Effector memory CD4-positive, alpha-beta T cell (primary cell): ENCODE data around the gene HOXC6.

Experiments used
- DNase-seq, 3 donors: peaks; one replicate each; pipeline ENCODE4 v3.0.0-alpha.2; 2020
- H3K27ac ChIP-seq: 2 replicates; pipeline ENCODE4 v1.7.0; 2013; ENCODE audit warnings: mild to moderate bottlenecking, low read length, moderate library complexity; ENCODE audit not compliant: insufficient read depth, poor library complexity, severe bottlenecking
- H3K27me3 ChIP-seq: replicated peaks from 2 replicates; pipeline ENCODE4 v1.7.0; 2013; ENCODE audit warnings: mild to moderate bottlenecking, low read length; ENCODE audit not compliant: insufficient read depth, control insufficient read depth, poor library complexity, severe bottlenecking
- H3K36me3 ChIP-seq: 2 replicates; pipeline ENCODE4 v1.7.0; 2013; ENCODE audit warnings: mild to moderate bottlenecking, low read length, moderate library complexity; ENCODE audit not compliant: control insufficient read depth, insufficient read depth
- H3K4me1 ChIP-seq: 2 replicates; pipeline ENCODE4 v1.7.0; 2013; ENCODE audit warnings: low read length, mild to moderate bottlenecking; ENCODE audit not compliant: control insufficient read depth, insufficient read depth, poor library complexity, severe bottlenecking
- H3K4me3 ChIP-seq: 2 replicates; pipeline ENCODE4 v1.7.0; 2013; ENCODE audit warnings: low read length, low read depth, mild to moderate bottlenecking; ENCODE audit not compliant: insufficient read depth, poor library complexity, severe bottlenecking
- H3K9me3 ChIP-seq: 2 replicates; pipeline ENCODE4 v1.7.0; 2013; ENCODE audit warnings: mild to moderate bottlenecking, low read length, moderate library complexity; ENCODE audit not compliant: control insufficient read depth
- total RNA-seq, 3 donors: gene quantifications; one replicate each; lab custom pipeline; 2026; lab: John Stamatoyannopoulos, UW

Gene HOXC6
- total RNA-seq: 0 reads per million in 3 donors

DNA sequence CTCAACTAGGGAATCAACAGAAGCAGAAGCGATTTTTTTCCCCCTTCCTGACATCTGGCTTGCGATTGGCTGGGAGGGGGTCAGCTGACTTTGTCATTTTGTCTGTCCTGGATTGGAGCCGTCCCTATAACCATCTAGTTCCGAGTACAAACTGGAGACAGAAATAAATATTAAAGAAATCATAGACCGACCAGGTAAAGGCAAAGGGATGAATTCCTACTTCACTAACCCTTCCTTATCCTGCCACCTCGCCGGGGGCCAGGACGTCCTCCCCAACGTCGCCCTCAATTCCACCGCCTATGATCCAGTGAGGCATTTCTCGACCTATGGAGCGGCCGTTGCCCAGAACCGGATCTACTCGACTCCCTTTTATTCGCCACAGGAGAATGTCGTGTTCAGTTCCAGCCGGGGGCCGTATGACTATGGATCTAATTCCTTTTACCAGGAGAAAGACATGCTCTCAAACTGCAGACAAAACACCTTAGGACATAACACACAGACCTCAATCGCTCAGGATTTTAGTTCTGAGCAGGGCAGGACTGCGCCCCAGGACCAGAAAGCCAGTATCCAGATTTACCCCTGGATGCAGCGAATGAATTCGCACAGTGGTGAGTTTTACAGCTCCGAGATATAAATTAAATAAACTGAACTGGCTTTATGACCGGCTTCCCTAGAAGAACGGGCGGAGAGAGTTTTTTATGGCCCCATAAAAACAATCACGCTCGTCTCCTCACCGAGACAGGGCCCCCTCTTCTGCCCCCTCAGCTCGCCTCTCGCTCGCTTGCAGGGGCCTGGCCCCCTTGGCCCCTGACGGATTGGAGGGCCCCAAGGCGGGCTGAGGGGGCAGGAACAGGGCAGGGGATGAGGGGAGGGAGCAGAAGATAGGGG is at the start of gene HOXC6:
TSS of gene HOXC6 (plus strand) at position 127 of the 888 bp plus-strand sequence. CDS start at position 209, 82 bp downstream.
- DNase-seq: no peak
- Histone ChIP-seq H3K27me3 (peaks cover 82% of the 10 kb centered on the region), H3K4me3 (no peak within 1 kb of the TSS), H3K4me1 (peaks cover 11% of the 10 kb centered on the region), H3K9me3 (peaks cover 12% of the 10 kb centered on the region), H3K36me3 (no peaks in the 10 kb centered on the region), H3K27ac (no peak within 1 kb of the TSS)

DNA sequence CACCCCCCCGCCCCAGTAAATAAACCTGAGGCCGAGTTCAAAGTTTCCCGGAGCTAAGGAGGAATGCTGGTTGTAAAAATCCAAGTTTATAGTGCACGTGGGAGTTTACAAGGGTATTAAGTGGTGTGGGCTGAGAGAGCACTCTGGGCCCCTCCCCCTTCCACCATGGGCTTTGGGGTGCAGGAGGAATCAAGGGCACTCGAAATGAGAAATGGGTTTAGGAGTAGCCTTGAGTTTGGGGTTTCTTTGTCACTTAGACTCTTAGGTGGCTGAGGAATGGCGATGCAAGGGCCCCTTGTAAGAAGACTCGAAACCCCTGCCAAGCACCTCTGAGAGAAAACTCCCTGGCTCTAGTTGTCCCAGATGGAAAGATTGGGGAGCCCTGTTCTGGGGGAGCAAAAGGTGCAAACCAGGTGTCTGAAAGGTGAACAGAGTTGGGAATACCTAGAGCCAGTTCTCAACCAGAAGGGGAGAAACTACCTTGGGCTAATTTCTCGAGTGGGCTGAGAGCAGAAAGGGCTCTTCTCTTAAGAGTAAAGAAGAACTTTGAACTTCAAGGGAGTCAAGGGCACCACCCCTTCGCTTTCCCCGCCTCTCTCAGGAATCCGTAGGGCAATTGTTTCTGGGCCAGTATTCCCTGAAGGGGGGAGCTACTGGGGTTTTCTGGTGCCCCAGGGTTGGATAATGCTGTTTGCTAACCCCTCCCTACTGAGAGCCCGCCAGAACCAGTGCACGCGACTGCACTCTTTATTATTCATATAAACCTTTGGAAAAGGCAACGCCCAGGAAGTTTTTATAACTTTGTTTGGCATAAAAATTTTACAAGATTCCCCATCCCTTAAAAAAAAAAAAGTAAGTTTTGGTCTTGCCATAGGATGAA is 49.5 kb upstream of the HOXC6 start:
- Histone ChIP-seq H3K36me3 (no peaks in the 10 kb centered on the region), H3K27me3 (peaks cover 95% of the 10 kb centered on the region), H3K4me3 (no peak overlapping the region), H3K27ac (no peak overlapping the region), H3K4me1 (peaks cover 24% of the 10 kb centered on the region), H3K9me3 (no peaks in the 10 kb centered on the region)
- DNase-seq: no peak

DNA sequence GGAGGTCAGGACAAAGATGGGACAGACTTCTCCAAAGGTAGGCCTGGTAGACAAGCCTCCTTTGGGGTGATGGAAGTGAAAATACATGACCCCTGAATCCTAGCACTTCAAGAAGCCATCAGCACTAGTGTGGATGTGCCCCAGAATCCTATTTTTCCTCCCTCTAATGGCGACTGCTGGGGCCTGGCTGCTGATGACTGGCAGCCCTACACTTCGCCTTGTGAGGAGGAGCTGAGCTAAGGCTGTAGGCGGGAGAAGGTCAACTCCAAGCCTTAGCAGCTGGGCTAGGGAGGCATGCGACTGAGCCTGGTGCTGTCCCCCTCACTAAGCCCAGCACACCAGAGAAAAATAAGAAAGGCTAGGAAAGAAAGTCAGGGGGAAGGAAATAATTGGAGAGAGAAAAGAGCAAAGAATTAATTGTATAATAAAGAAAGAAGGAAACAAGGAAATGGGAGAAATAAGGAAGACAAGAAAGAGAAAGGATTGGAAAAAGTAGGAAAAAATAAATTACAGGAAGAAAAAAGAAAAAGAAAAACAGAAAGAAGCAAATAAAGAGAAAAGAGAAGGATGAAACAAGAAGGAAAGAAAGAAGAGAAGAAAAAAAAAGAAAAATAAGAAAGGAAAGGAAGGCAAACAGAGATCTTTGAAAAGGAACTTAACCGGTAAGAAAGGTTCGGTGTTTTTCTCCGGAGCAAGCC is 48.0 kb upstream of the HOXC6 start:
- Histone ChIP-seq H3K9me3 (no peaks in the 10 kb centered on the region), H3K27me3 (peaks cover 94% of the 10 kb centered on the region), H3K36me3 (no peaks in the 10 kb centered on the region), H3K4me1 (peaks cover 9% of the 10 kb centered on the region), H3K4me3 (no peak overlapping the region), H3K27ac (no peak overlapping the region)
- no peak for DNase-seq

DNA sequence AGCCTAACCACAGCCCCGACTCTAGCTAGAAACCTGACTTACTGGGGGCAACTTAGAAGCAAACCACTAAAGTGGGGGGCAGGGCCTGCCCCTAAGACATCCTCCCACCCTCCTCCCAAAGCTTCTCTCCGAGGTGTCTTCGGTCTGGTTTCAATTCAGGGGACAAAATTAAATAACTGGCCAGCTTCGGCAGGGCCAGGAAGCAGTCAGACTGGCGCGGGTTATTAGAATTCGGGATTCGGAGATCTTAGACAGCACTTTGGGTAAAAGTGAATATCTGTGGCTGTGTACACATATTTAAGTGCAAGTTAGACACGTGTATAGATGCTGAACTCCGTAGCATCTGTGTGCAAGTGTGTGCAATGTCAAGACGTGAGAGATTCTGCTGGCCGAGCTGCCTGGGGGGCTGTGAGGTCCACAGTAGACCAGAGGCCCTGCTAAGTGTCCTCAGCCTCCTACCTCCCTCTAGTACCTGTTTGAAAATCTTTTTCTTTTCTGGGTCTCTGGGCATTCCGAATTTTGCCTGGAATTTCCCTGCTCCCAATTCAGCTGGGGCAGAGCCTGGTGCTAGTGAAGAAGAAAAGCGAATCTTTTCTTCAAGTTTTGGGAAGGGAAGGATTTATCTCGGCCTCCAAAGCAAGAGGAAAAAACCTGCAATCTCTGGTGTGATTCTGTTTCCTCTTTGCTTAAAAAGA is 47.3 kb upstream of the HOXC6 start:
- Histone ChIP-seq H3K4me3 (no peak overlapping the region), H3K36me3 (no peaks in the 10 kb centered on the region), H3K27me3 (peaks cover 94% of the 10 kb centered on the region), H3K27ac (no peak overlapping the region), H3K4me1 (peaks cover 10% of the 10 kb centered on the region), H3K9me3 (no peaks in the 10 kb centered on the region)
- no peak for DNase-seq

DNA sequence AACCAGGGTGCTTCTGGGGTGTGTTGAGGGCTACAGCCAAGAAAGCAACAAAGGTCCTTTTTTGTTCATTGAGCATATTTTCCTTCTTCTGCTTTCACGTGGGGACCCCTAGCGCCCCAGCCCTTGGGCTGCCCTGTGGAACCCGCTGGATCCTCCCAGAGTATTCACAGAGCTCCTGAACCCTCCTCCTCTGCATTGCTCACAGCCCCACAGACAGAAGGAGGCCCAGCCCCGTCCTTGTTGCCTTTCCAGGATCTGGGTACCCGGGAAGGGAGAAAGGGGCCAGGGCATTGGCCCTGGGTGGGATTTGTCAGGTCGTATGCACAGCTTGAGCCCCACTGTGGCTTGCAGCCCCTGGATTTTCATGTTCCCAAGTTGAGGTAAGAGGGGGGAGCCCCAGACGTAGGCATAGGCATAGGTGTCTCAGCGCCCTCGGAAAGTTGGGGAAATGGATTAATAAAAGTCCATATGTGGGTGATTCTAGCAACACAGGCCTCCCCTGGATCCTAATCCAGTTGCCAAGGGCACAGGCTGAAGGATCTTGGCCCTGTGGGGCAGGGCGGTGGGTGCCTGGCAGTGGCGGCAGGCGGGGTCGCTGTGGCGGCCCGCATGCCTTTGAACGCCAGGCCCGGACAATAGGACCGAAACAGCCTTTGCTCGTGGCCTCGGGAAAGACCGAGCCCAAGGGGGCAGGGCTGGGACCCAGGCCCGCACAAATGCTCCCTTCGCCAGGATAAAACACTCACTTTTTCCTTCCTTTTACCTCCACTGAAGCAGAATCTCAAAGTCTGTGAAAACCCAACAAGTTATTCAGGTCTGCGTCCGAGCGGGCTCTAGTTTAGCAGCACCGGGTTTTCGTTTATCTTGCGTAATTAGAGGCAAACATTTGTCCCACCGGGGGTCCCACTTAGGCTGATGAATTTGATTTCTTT is 46.3 kb upstream of the HOXC6 start:
- peaks cover 94% of the 10 kb centered on the region for H3K27me3 ChIP-seq
- no peak overlapping the region for H3K4me3 ChIP-seq
- no peaks in the 10 kb centered on the region for H3K9me3 ChIP-seq

DNA sequence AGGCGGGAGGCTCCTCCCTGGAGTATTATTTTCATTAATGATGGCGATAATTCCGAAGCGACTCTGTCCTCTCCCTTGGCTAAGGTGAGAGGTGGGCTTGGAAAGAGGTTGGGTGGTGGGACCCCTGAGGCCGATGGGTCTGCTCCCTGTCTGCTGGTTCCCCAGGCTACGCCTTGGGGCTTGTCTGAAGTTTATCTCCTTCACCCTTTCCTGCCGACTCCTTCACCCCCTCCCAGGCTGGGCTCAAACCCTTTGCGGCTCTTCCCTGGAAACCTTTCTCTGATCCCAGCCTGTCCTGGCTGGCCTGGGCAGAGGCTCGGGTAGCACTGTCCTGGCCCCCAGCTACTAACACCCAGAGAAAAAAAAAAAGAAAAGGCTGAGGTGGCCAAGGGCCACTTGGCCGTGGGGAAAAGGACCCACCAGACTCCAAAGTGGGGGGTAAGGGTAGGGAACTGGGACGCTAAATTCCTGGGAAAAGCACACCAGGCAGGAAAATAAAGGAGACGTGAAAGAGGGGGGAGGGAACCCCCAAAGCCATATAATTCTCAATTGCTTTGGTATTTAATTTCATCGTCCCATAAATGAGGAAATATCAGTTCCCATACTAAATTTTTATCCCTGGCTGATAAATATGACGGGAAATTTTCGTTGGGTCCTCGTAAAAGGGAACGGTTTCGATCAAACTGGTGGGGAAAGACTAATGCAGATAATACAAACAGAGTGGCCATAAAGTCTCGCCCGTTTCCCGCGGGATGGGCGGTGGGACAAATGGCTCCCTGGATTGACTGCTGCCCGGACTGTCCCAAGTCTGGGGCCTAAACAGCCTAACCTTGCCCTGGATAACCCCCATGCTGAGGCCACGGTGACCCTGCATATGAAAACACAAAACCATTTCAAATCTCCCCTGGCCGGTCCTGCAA is 45.3 kb upstream of the HOXC6 start:
- H3K36me3 ChIP-seq: no peaks in the 10 kb centered on the region
- no peak overlapping the region for H3K4me3 ChIP-seq
- no peaks in the 10 kb centered on the region for H3K9me3 ChIP-seq
- no peak for DNase-seq
- peaks cover 11% of the 10 kb centered on the region for H3K4me1 ChIP-seq
- no peak overlapping the region for H3K27ac ChIP-seq
- peaks cover 95% of the 10 kb centered on the region for H3K27me3 ChIP-seq

More for the DNA sequence above, 46.3 kb upstream of the HOXC6 start:
- H3K36me3 ChIP-seq: no peaks in the 10 kb centered on the region
- DNase-seq: no peak
- H3K4me1 ChIP-seq: peaks cover 15% of the 10 kb centered on the region
- no peak overlapping the region for H3K27ac ChIP-seq

DNA sequence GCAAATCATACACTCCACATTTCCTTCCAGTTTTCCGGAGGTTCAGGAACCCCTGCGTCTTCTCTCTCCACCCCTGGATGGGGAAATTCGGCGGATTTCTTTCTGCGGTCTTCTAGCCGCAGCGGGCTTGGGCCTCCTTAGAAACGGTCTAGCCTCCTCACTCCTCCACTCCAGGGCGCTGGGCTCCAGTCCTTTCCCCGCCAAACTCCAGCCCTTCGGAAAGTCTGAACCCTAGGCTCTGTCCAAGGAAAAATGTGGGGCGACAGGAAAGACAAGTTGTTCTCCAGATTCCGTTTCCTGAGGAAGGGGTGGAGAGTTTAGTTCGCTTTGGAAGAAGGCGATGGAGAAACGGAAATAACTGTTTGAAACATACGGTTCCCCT is 44.7 kb upstream of the HOXC6 start:
- DNase-seq: no peak
- Histone ChIP-seq H3K27me3 (peaks cover 96% of the 10 kb centered on the region), H3K27ac (no peak overlapping the region), H3K36me3 (no peaks in the 10 kb centered on the region), H3K4me1 (peaks cover 9% of the 10 kb centered on the region), H3K4me3 (no peak overlapping the region), H3K9me3 (no peaks in the 10 kb centered on the region)

DNA sequence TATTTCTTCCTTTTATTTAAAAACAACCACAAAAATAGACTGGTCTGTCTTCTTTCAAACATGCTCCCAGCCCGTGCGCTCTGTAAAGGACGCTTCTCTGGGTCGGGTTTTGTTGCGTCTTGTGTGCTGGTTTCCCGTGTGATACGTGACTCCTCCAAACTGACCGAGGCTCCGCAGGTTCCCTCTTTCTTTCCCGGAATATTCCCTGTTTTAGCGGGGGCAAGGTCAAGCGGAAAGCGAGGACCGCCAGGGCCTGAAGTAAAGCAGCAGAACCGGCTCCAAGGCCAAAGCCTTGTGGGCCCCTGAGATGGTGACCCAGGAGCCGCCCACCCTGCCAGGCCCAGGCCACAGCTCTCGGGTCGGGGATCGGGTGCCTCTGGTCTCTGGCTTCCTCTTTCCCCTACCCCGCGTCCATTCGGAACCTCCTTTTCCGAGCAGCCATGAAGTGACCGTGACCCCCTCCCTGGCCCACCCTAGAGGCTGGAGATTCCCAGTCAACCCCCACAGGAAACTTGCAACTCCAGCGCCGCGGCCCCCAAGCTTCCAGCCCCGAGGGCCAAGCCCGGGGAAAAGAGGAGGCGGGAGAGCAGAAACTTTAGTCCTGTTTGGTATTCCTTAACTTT is 44.2 kb upstream of the HOXC6 start:
- Histone ChIP-seq H3K4me3 (no peak overlapping the region), H3K9me3 (no peaks in the 10 kb centered on the region), H3K4me1 (peaks cover 12% of the 10 kb centered on the region), H3K27ac (no peak overlapping the region), H3K27me3 (peaks cover 97% of the 10 kb centered on the region), H3K36me3 (no peaks in the 10 kb centered on the region)
- DNase-seq: no peak
